ENCODE results near the gene PXT1. TPM values are rescaled to one million over a fixed set of nuclear protein-coding genes. Genes with fewer than 3 reads are reported as not detected.
A peak's percentile ranks its signal among the peaks of the same experiment; 100 is the strongest.
"Not testable (repeated sequence)": the region's sequence is repeated elsewhere in the genome, so short reads cannot be mapped to it uniquely, and the experiment has no call there.

PXT1 gene
- total RNA-seq, 2 experiments from 2014 or later: 0.35 TPM; not detected in 1

GRCh38 chr6:36467625-36468024 is 25.0 kb upstream of the PXT1 start:
- no peak for DNase-seq
- Mint-ChIP-seq H3K4me1 (no peaks in the 10 kb centered on the region), H3K27ac (no peak overlapping the region), H3K27me3 (no peaks in the 10 kb centered on the region), H3K9me3 (no peaks in the 10 kb centered on the region), H3K36me3 (ENCODE audit: low read depth) (peaks cover 51% of the 10 kb centered on the region), H3K4me3 (no peak overlapping the region)
- ChIA-PET POLR2A (no interaction called here), CTCF (no interaction called here)

- Mint-ChIP-seq H3K27ac (no peak overlapping the region), H3K27me3 (no peaks in the 10 kb centered on the region), H3K9me3 (peaks cover 2% of the 10 kb centered on the region), H3K4me3 (no peak overlapping the region), H3K4me1 (peaks cover 2% of the 10 kb centered on the region), H3K36me3 (ENCODE audit: low read depth) (peaks cover 43% of the 10 kb centered on the region)
- CTCF ChIA-PET: no interaction called here
- DNase-seq: no peak
- POLR2A ChIA-PET: no interaction called here
These were observed 21.6 kb upstream of the PXT1 start for GRCh38 chr6:36464233-36464632.

GRCh38 chr6:36463676-36464075 is 21.0 kb upstream of the PXT1 start:
- Mint-ChIP-seq H3K36me3 (ENCODE audit: low read depth) (peaks cover 41% of the 10 kb centered on the region), H3K27me3 (no peaks in the 10 kb centered on the region), H3K27ac (no peak overlapping the region), H3K4me3 (no peak overlapping the region), H3K4me1 (peaks cover 2% of the 10 kb centered on the region), H3K9me3 (peaks cover 2% of the 10 kb centered on the region)
- ChIA-PET POLR2A (no interaction called here), CTCF (interaction anchor here (1.0 kb wide), 1 partner anchor 15 kb away, joined by 3 read pairs; no protein-coding TSS in a partner anchor)
- no peak for DNase-seq

GRCh38 chr6:36461646-36462045 is 19.0 kb upstream of the PXT1 start:
- ChIA-PET POLR2A (no interaction called here), CTCF (interaction anchor here (0.6 kb wide), 1 partner anchor 43 kb away, joined by 6 read pairs; no protein-coding TSS in a partner anchor)
- Mint-ChIP-seq H3K9me3 (peaks cover 2% of the 10 kb centered on the region), H3K4me1 (peaks cover 2% of the 10 kb centered on the region), H3K4me3 (no peak overlapping the region), H3K36me3 (ENCODE audit: low read depth) (peaks cover 42% of the 10 kb centered on the region), H3K27me3 (no peaks in the 10 kb centered on the region), H3K27ac (no peak overlapping the region)
- no peak for DNase-seq

- CTCF ChIA-PET: no interaction called here
- no peak overlapping the region for H3K27ac Mint-ChIP-seq
These were observed 18.3 kb upstream of the PXT1 start for GRCh38 chr6:36460916-36461315.

GRCh38 chr6:36459501-36459900 is 16.8 kb upstream of the PXT1 start:
- H3K36me3 Mint-ChIP-seq (ENCODE audit: low read depth): peaks cover 34% of the 10 kb centered on the region
- H3K27me3 Mint-ChIP-seq: no peaks in the 10 kb centered on the region
- DNase-seq: no peak
- no peak overlapping the region for H3K27ac Mint-ChIP-seq
- ChIA-PET CTCF (interaction anchor here (0.9 kb wide), 1 partner anchor 36 kb away, joined by 3 read pairs; no protein-coding TSS in a partner anchor), POLR2A (no interaction called here)
- H3K4me3 Mint-ChIP-seq: no peak overlapping the region
- peaks cover 2% of the 10 kb centered on the region for H3K9me3 Mint-ChIP-seq
- peaks cover 2% of the 10 kb centered on the region for H3K4me1 Mint-ChIP-seq

More at GRCh38 chr6:36460916-36461315, 18.3 kb upstream of the PXT1 start:
- Mint-ChIP-seq H3K4me1 (peaks cover 2% of the 10 kb centered on the region), H3K36me3 (ENCODE audit: low read depth) (peaks cover 38% of the 10 kb centered on the region), H3K27me3 (no peaks in the 10 kb centered on the region), H3K9me3 (peaks cover 2% of the 10 kb centered on the region), H3K4me3 (no peak overlapping the region)
- POLR2A ChIA-PET: no interaction called here
- DNase-seq: no peak

GRCh38 chr6:36455486-36456027 is 12.9 kb upstream of the PXT1 start:
- ChIA-PET CTCF (no interaction called here), POLR2A (interaction anchor here (1.0 to 1.7 kb wide), 4 partner anchors 12 to 111 kb away, joined by 3 to 6 read pairs (median 4); partner anchors contain the start of gene KCTD20)
- H3K27me3 Mint-ChIP-seq: no peaks in the 10 kb centered on the region
- no peak for DNase-seq
- H3K27ac Mint-ChIP-seq: no peak overlapping the region
- no peaks in the 10 kb centered on the region for H3K4me1 Mint-ChIP-seq
- H3K4me3 Mint-ChIP-seq: no peak overlapping the region
- H3K36me3 Mint-ChIP-seq (ENCODE audit: low read depth): peaks cover 24% of the 10 kb centered on the region
- no peaks in the 10 kb centered on the region for H3K9me3 Mint-ChIP-seq

GRCh38 chr6:36452897-36453296 is 10.2 kb upstream of the PXT1 start:
- H3K9me3 Mint-ChIP-seq, H3K4me1 Mint-ChIP-seq, DNase-seq, H3K27ac Mint-ChIP-seq, H3K27me3 Mint-ChIP-seq, H3K4me3 Mint-ChIP-seq: not testable (repeated sequence)
- H3K36me3 Mint-ChIP-seq (ENCODE audit: low read depth): peaks cover 39% of the 10 kb centered on the region
- ChIA-PET POLR2A (interaction anchor here (1.1 kb wide), 1 partner anchor 9 kb away, joined by 3 read pairs; no protein-coding TSS in a partner anchor), CTCF (interaction anchor here (0.6 to 1.3 kb wide), 3 partner anchors 24 to 211 kb away, joined by 3 to 4 read pairs (median 3); no protein-coding TSS in a partner anchor)

- not testable (repeated sequence) for H3K27ac Mint-ChIP-seq
- CTCF ChIA-PET: interaction anchor here (1.2 kb wide), 1 partner anchor 26 kb away, joined by 3 read pairs; no protein-coding TSS in a partner anchor
These were observed 6.5 kb upstream of the PXT1 start for GRCh38 chr6:36449173-36449572.

GRCh38 chr6:36445621-36446020 is 3.0 kb upstream of the PXT1 start:
- peaks cover 5% of the 10 kb centered on the region for H3K9me3 Mint-ChIP-seq
- H3K27me3 Mint-ChIP-seq: no peaks in the 10 kb centered on the region
- H3K27ac Mint-ChIP-seq: no peak overlapping the region
- POLR2A ChIA-PET: interaction anchor here (1.2 kb wide), 1 partner anchor 150 kb away, joined by 3 read pairs; no protein-coding TSS in a partner anchor
- H3K4me1 Mint-ChIP-seq: peaks cover 39% of the 10 kb centered on the region
- CTCF ChIA-PET: interaction anchor here (0.7 to 2.4 kb wide), 3 partner anchors 16 to 76 kb away, joined by 3 to 15 read pairs (median 4); no protein-coding TSS in a partner anchor
- H3K36me3 Mint-ChIP-seq (ENCODE audit: low read depth): peaks cover 36% of the 10 kb centered on the region
- no peak for DNase-seq
- H3K4me3 Mint-ChIP-seq: no peak overlapping the region

More at GRCh38 chr6:36449173-36449572, 6.5 kb upstream of the PXT1 start:
- H3K4me1 Mint-ChIP-seq: peaks cover 17% of the 10 kb centered on the region
- H3K4me3 Mint-ChIP-seq, DNase-seq, H3K27me3 Mint-ChIP-seq, H3K9me3 Mint-ChIP-seq, POLR2A ChIA-PET: not testable (repeated sequence)
- H3K36me3 Mint-ChIP-seq (ENCODE audit: low read depth): peaks cover 41% of the 10 kb centered on the region

- Mint-ChIP-seq H3K27ac (peak overlapping the region; percentile 97), H3K27me3 (no peaks in the 10 kb centered on the region)
- CTCF ChIA-PET: interaction anchor here (1.3 to 2.4 kb wide), 3 partner anchors 15 to 21 kb away, joined by 4 to 15 read pairs (median 10); no protein-coding TSS in a partner anchor
These were observed 1.8 kb upstream of the PXT1 start for GRCh38 chr6:36444470-36444869.

GRCh38 chr6:36443471-36444428 is 1.1 kb upstream of the PXT1 start:
- peak; percentile 23 for DNase-seq
- CTCF ChIA-PET: interaction anchor here (0.6 to 1.3 kb wide), 3 partner anchors 20 to 143 kb away, joined by 3 to 10 read pairs (median 3); no protein-coding TSS in a partner anchor
- H3K4me3 Mint-ChIP-seq: peak overlapping the region; percentile 97
- peak overlapping the region; percentile 97 for H3K27ac Mint-ChIP-seq
- H3K4me1 Mint-ChIP-seq: peaks cover 40% of the 10 kb centered on the region
- peaks cover 26% of the 10 kb centered on the region for H3K36me3 Mint-ChIP-seq (ENCODE audit: low read depth)
- peaks cover 1% of the 10 kb centered on the region for H3K9me3 Mint-ChIP-seq
- H3K27me3 Mint-ChIP-seq: no peaks in the 10 kb centered on the region
- POLR2A ChIA-PET: interaction anchor here (0.6 to 2.3 kb wide), 19 partner anchors 9 to 531 kb away, joined by 3 to 19 read pairs (median 4); partner anchors contain the start of genes CDKN1A and SRSF3

More at GRCh38 chr6:36444470-36444869, 1.8 kb upstream of the PXT1 start:
- no peak for DNase-seq
- Mint-ChIP-seq H3K9me3 (peaks cover 5% of the 10 kb centered on the region), H3K4me3 (peak overlapping the region; percentile 97), H3K36me3 (ENCODE audit: low read depth) (peaks cover 33% of the 10 kb centered on the region), H3K4me1 (peaks cover 42% of the 10 kb centered on the region)
- POLR2A ChIA-PET: interaction anchor here (0.6 to 2.3 kb wide), 4 partner anchors 21 to 532 kb away, joined by 3 to 19 read pairs (median 6); no protein-coding TSS in a partner anchor
